GM10266 (cell line): ENCODE data around the gene IZUMO4.

Experiments used
- DNase-seq: peaks from one replicate; pipeline ENCODE4 v3.0.0; 2012; ENCODE audit errors: extremely low spot score
- CTCF ChIP-seq: IDR thresholded peaks from 2 replicates; pipeline ENCODE4 v1.5.1; 2012; ENCODE audit warnings: mild to moderate bottlenecking, low read depth; ENCODE audit not compliant: control insufficient read depth, insufficient read depth; ENCODE audit errors: missing control alignments

IZUMO4 gene

GRCh38 chr19:2132731-2133490 is 36.2 kb downstream of the IZUMO4 start:
- no peak for TF ChIP-seq CTCF
- no peak for DNase-seq

- TF ChIP-seq CTCF = no peak
- no peak for DNase-seq
Measured at GRCh38 chr19:2135474-2136402, 39.0 kb downstream of the IZUMO4 start.

GRCh38 chr19:2136796-2137195 is 40.1 kb downstream of the IZUMO4 start:
- no peak for TF ChIP-seq CTCF
- DNase-seq = no peak

DNA sequence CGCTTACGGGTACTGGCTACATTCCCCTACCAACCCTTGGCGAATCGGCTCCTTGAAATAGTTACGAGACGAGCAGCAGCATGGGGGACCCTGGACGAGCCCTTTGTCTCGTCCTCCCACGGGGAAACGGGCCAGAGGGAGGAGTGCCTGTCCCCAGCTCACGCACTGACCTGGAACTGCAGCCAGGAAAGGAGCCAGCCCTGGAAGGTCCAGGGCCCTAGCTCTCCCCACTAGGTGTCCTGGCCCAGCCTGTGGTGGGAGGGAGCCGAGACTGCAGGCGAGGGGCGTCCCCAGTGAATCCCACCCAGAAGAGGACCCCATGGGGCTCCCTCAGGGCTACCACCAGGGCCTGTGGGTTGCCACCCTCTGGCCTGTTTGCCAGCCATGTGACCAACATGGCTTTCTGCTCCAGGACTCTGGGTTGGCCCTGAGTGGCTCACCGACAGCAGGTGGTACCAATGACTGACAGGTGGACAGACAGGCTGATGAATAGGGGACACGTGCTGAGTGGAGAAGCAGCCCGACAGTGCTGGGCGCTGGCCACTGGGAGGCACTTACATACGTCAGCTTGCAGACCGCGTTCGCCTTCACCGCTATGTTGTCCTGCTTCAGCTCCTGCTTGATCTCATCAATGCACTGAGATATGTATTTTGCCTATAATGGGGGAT is 41.5 kb downstream of the IZUMO4 start:
- DNase-seq = no peak
- no peak for TF ChIP-seq CTCF

DNA sequence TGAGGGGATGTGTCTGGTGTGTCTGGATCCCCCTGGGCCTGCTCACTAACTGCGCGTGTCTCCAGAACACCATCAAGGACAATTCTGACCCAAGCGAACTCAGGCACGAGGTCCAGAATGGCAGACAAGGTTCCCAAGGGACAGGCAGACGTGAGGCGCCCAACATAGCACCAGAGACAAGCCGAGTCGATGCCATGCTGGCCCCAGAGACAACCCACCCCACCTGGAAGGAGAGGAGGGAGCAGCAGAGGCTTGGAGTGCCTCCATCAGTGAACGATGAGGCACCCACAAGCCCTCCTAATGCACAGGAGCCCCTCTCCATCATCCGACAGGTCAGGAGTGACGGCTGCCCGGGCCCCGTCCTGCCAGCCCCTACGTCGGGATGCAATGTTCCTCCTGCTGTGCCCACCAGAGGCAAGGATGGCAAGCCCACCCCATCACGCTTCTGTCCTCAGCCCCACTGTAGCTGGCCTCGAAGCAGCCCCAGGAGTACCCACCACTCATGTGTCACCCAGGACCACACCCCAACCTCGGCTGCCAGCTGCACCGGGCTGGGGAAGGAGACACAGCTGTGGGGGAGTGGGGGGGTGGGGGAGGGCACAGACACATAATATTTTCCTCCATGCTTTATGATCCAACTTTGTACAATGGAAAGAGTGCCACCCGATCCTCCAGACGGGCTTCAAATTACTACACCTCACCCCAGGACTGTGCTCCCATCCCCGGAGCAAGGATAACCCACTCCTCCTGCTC is 42.8 kb downstream of the IZUMO4 start:
- TF ChIP-seq CTCF = no peak
- no peak for DNase-seq

DNA sequence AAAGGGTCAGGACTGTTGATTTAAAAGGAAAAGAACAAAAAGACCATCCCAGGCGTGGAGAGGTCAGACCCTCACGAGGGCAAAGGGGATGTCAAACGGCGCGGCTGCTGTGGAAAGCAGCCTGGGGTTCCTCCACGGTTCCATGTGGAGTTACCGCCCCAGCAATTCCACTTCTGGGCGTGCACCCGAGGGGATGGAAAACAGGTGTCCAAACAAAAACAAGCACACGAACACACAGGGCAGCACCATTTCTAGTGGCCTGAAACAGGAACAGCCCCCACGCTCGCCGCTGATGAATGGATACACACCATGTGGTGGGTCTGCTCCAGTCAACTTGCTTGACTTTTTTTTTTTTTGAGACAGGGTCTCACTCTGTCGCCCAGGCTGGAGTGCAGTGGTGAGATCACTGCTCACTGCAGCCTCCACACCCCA is 43.4 kb downstream of the IZUMO4 start:
- DNase-seq = no peak
- no peak for TF ChIP-seq CTCF
